Measurements from ENCODE around the gene SIGLEC9. TPM values are rescaled to one million over a fixed set of nuclear protein-coding genes. Genes with fewer than 3 reads are reported as not detected.
A peak's percentile ranks its signal among the peaks of the same experiment; 100 is the strongest.

Gene SIGLEC9
- total RNA-seq, 1 donor from 2014 or later: 0.21 TPM

DNA sequence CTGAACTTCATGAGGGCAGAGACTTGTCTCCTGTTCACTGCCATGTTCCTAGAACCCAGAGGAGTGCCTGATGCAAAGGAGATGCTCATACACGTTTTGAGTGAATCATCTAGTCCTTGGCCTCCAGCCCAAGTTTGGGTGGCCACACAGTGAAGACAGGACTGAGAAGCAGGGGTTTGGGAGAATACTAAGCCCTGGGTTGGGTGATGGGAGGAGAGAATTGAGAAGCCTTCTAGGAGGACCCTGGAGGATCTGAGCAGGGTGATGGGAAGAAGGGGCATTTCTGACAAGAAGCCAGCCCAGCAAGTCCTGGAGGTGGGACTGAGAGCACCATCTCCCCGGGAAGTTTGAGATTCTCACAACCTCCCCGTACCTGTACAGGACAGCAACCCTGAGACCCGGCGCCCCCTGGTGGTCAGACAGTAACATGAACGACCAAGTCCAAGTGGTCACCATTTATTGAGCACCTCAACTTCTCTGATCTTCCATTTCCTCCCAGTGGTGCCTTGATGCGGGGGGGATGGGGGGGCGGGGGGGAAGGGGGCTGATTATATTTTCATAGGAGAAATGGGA, 27.5 kb upstream of the SIGLEC9 start:
- peak; percentile 61 for DNase-seq

DNA sequence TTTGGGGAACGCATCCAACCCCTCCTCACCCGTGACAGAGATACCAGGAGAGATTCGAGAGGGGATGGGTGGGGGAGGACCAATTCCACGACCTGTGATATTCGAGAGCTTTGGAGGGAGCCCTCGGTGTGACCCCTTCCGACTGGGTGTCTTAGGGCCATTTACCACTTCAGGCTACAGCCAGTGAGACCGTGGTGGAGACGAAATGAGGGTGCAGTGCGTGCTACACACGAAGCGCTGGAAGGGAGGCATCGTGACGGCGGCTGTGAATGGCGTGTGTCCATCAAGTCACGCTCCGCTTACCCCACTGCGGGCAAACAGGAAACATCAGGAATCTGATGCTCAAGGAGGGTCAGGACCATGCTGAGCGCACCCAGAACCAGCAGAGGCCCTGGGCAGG, 26.9 kb upstream of the SIGLEC9 start:
- DNase-seq: no peak

- peak; percentile 59 for DNase-seq
These were observed 26.2 kb upstream of the SIGLEC9 start for GRCh38 chr19:51098365-51099046.

DNA sequence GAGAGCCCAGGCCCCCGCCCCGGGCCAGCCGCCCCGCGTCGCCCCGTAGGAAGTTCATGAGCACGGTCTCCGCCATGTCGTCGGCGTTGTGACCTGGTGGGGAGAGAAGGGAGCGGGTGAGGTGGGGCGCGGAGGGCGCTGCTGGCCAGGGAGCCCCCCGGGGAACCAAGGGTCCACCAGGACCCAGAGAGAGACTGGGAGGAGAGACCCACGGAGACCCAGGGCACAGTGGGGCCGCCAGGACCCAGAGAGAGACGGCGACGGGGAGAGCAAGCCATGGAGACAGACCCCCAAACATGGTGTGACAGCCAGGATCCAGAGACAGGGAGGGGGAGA, 25.7 kb upstream of the SIGLEC9 start:
- DNase-seq: no peak

DNA sequence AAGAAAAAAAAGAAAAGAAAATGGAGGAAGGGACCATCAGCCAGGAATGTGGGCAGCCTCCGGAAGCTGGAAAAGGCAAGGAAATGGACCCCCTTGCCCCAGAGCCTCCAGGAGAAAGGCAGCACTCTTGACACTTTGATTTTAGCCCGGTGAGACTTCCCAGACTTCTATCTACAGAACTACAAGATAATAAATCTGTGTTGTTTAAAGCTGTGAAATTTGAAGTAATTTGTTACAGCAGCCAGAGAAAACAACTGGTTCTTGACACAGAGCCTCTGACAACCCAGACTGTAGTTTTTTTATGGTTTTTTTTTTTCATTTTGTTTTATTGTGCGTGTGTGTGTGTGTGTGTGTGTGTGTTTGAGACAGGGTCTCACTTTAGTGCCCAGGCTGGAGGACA, 24.1 kb upstream of the SIGLEC9 start:
- DNase-seq: no peak

DNA sequence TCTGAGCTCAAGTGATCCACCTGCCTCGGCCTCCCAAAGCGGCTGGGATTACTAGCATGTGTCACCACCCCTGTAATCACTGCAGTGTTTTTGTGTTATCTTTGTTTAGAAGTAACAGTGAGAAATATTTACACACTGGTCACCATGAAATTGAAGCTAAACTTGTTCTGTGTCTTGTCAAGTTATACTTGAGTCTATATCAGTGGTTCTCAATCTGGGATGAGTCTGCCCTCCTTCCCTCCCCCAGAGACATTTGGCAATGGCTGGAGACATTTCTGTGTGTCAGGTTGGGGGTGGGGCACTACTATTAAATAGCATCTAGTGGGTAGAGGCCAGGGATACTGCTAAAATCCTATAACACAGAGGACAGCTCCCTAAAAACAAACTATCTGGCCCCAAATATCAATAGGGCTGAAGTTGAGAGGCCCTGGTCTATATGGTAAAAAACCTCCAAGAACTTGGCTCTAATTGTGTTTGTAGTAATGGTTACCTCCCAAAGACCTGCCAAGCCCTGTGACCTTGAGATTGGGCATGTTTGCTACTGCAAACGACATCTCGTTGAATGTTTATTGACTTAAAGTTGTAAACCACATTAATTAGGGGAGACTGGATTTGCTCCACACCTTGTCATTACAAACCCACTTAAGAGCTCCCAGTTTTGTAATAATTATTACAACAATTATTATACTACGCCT, 23.4 kb upstream of the SIGLEC9 start:
- DNase-seq: no peak

- DNase-seq: no peak
These were observed 21.7 kb upstream of the SIGLEC9 start for GRCh38 chr19:51102991-51103390.

- no peak for DNase-seq
These were observed 20.8 kb upstream of the SIGLEC9 start for GRCh38 chr19:51103926-51104341.

GRCh38 chr19:51107406-51108065, 17.2 kb upstream of the SIGLEC9 start:
- DNase-seq: no peak

- DNase-seq: peak; percentile 99
These were observed 16.5 kb upstream of the SIGLEC9 start, which contains the start of gene CTU1 for GRCh38 chr19:51108066-51108804. Gene CTU1 (minus strand): TSS chr19:51108409. CDS start chr19:51104569, 3,840 bp downstream.

DNA sequence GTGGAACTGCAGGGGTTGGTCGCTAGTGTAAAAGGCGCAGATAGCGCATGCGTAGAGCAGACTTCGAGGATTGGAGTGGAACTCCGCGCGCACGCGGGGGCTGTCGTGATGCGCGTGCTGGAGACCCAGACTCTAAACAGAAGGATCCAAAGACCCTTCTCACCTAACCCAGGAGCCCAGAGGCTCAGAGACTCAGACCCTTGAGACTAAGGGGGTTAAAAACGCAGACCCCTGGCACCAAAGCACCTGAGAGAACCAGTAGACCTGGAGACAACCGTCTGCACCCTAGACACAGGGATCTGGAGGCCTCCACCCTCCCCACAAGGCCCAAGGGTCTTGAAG, 15.9 kb upstream of the SIGLEC9 start:
- no peak for DNase-seq

GRCh38 chr19:51110666-51110971, 14.1 kb upstream of the SIGLEC9 start:
- DNase-seq: no peak

- DNase-seq: no peak
These were observed 13.1 kb upstream of the SIGLEC9 start for GRCh38 chr19:51111606-51112005.

DNA sequence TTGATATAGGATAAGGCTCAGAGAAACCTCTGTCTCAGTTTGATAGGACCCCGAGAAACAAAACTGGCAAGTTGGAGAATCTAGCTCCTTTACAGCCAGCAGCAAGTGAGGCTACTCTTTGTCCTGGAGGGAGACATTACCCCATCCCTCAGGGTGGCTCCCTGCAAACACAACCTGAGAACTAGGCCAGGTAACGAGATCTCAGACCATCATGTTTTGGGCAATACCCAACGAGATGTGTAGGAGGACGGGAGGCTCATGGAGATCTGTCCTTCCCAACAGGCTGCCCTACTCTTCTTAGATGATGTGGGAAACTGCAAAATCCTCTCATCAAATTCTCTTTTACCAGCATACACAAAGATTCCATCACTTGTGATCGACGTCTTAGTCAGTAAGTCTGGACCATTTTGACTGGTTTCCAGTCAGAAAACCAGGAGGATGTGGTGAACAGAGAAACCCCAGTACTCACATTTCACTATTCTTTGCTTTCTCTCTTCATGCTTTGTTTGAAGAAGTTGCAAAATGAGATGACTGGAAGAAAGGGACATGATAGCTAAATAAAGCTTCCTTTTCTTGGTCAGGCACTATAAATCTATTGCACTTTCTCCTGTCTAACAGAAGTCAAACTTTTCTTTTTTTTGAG, 10.5 kb upstream of the SIGLEC9 start:
- no peak for DNase-seq

- DNase-seq: no peak
These were observed 7.9 kb upstream of the SIGLEC9 start for GRCh38 chr19:51116736-51117286.

GRCh38 chr19:51119101-51119500, 5.6 kb upstream of the SIGLEC9 start:
- no peak for DNase-seq

- no peak for DNase-seq
These were observed 5.1 kb upstream of the SIGLEC9 start for GRCh38 chr19:51119611-51120010.

DNA sequence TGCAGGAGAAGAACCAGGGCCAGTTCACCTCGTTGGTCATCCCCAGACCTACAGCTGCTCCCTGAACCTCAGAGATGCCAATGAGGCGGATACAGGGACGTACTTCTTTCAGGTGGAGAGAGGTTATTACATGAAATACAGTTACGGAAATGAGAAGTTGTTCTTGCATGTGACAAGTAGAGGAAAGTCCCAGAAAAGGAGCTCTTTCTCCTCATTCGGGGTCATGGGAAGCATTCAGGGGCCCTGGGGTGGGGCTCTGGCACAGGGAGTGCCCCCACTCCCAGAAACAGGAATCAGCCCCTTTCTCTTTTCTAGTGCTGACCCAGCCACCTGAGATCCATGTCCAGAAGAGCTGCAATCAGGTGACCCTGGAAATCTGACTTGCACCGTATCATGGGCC, 4.5 kb upstream of the SIGLEC9 start:
- DNase-seq: no peak

DNA sequence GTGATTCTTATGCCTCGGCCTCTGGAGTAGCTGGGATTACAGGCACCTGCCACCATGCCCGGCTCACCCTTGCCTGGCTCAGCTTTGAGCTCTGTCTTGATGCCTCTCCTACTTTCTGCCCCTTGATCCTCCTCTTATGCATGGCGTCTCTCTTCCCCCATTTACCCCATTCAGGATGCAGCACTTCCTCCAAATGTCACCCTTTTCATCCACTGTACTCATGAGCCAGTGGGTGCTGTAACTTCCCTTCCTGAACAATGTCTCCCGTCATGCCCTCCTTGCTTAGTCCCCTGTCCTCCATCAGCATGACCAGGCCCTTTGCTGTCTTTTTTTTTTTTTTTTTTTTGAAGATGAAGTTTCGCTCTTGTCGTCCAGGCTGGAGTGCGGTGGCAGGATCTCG, 3.4 kb upstream of the SIGLEC9 start:
- DNase-seq: no peak

DNA sequence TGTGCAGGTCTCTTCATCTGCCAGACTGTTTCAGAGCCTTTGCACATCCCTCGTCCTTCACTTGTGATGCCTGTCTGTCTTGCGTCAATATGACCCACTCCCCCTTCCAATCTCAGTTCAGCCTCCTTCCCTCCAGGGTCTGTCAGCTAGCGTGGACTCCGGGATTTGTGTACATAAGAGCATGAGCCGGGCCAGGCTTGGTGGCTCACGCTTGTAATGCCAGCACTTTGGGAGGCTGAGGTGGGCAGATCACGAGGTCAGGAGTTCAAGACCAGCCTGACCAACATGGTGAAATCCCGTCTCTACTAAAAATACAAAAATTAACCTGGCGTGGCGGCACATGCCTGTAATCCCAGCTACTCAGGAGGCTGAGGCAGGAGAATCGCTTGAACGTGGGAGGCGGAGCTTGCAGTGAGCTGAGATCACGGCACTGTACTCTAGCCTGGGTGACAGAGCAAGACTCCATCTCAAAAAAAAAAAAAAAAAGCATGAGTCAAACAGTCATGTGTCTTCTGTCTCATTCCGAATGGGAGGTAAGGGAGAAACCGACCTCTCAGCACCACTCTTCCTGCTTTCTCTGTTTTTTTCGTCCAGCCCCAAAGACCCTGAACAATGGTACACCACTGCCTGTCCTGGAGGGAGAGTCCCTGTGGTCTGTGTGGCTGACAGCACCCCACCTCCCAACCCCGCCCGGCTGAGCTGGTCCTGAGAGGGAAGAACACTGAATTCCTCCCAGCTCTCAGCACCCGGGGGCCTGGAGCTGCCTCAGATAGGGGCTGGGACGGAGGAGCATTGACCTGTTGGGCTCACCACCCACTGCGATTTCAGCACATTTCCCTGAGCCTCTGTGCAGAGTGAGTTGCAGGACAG, 2.4 kb upstream of the SIGLEC9 start:
- DNase-seq: no peak

- no peak for DNase-seq
These were observed 1.3 kb upstream of the SIGLEC9 start for GRCh38 chr19:51123381-51123800.

All from tongue (tissue), 2 donors.